Caco-2 (cell line): ENCODE results near the gene PIEZO1. TPM values are rescaled to one million over a fixed set of nuclear protein-coding genes. Genes with fewer than 3 reads are reported as not detected.

ENCODE experiments used
- BruUV-seq: library from RNA; stranded (reverse); fragments of 400-500 nt; replicated peaks from 2 replicates; lab custom pipeline; 2021; lab: Mats Ljungman, UMichigan
- CTCF ChIA-PET: fragments of 300-600 bp; sonication (Branson Sonifier 250); formaldehyde crosslinking; loops from one replicate; lab custom pipeline; 2022; ENCODE audit warnings: antibody characterized with exemption; lab: Charles Lee
- POLR2A ChIA-PET: fragments of 300-600 bp; sonication (Branson Sonifier 250); formaldehyde crosslinking; loops from one replicate; lab custom pipeline; 2022; ENCODE audit warnings: antibody characterized with exemption; lab: Charles Lee
- DNase-seq, 2 experiments: peaks; one replicate each; pipeline versions ENCODE4 v3.0.0 to v3.0.0-alpha.2; 2020 to 2022
- H3K27me3 ChIP-seq: replicated peaks from 2 replicates; pipeline ENCODE4 v1.6.0; 2011; ENCODE audit warnings: low read length; ENCODE audit not compliant: control insufficient read depth, insufficient read depth
- H3K36me3 ChIP-seq: 2 replicates; pipeline ENCODE4 v1.5.1; 2011; ENCODE audit warnings: low read length; ENCODE audit not compliant: control insufficient read depth, insufficient read depth
- H3K4me1 ChIP-seq: fragments of 250-450 bp; sonication (Bioruptor Pico); 2 replicates; pipeline ENCODE4 v1.5.1; 2020; ENCODE audit warnings: mild to moderate bottlenecking
- H3K4me3 ChIP-seq: 2 replicates; pipeline ENCODE4 v1.5.1; 2011; ENCODE audit warnings: low read depth, mild to moderate bottlenecking, control low read depth, low read length
- H3K9me3 ChIP-seq: fragments of 250-450 bp; sonication (Bioruptor Pico); 2 replicates; pipeline ENCODE4 v1.5.1; 2020; ENCODE audit warnings: mild to moderate bottlenecking, moderate library complexity
- H3K27ac Mint-ChIP-seq: one replicate; pipeline ENCODE4 v1.8.0; 2022; ENCODE audit warnings: mixed read lengths; ENCODE audit not compliant: unreplicated experiment
- H3K27me3 Mint-ChIP-seq: one replicate; pipeline ENCODE4 v1.8.0; 2022; ENCODE audit warnings: mixed read lengths; ENCODE audit not compliant: insufficient read depth, unreplicated experiment
- H3K36me3 Mint-ChIP-seq: one replicate; pipeline ENCODE4 v1.8.0; 2022; ENCODE audit warnings: mild to moderate bottlenecking, mixed read lengths; ENCODE audit not compliant: insufficient read depth, unreplicated experiment
- H3K4me1 Mint-ChIP-seq: one replicate; pipeline ENCODE4 v1.8.0; 2022; ENCODE audit warnings: low read depth, mixed read lengths; ENCODE audit not compliant: unreplicated experiment
- H3K4me3 Mint-ChIP-seq: one replicate; pipeline ENCODE4 v1.8.0; 2022; ENCODE audit warnings: mild to moderate bottlenecking, moderate library complexity, mixed read lengths; ENCODE audit not compliant: unreplicated experiment
- H3K9me3 Mint-ChIP-seq: one replicate; pipeline ENCODE4 v1.8.0; 2022; ENCODE audit warnings: mixed read lengths; ENCODE audit not compliant: unreplicated experiment
- CTCF ChIP-seq, 2 experiments: fragments of 200-600 bp in 1 of 2; IDR thresholded peaks; 1 replicate in 1 of 2; 2 replicates in 1 of 2; pipeline versions ENCODE4 v1.5.1 to v1.8.0; 2011 to 2022; ENCODE audit warnings: antibody characterized with exemption in 1 of 2, control low read depth in 1 of 2, inconsistent platforms in 1 of 2, low read depth in 1 of 2, low read length in 1 of 2, mild to moderate bottlenecking in 1 of 2, moderate library complexity in 1 of 2; ENCODE audit not compliant: insufficient read depth in 1 of 2, severe bottlenecking in 1 of 2, unreplicated experiment in 1 of 2
- intact Hi-C: fragments of 100-400 bp; cut with micrococcal nuclease; formaldehyde crosslinking; loops from one replicate; pipeline ENCODE4 v1.10.0; 2022; ENCODE audit not compliant: unreplicated experiment
- total RNA-seq: library from RNA; stranded (reverse); gene quantifications from 2 replicates; pipeline ENCODE4 v1.2.3, GENCODE V29; 2022

The PIEZO1 gene
- total RNA-seq, 1 experiment from 2014 or later, result 248 TPM

DNA sequence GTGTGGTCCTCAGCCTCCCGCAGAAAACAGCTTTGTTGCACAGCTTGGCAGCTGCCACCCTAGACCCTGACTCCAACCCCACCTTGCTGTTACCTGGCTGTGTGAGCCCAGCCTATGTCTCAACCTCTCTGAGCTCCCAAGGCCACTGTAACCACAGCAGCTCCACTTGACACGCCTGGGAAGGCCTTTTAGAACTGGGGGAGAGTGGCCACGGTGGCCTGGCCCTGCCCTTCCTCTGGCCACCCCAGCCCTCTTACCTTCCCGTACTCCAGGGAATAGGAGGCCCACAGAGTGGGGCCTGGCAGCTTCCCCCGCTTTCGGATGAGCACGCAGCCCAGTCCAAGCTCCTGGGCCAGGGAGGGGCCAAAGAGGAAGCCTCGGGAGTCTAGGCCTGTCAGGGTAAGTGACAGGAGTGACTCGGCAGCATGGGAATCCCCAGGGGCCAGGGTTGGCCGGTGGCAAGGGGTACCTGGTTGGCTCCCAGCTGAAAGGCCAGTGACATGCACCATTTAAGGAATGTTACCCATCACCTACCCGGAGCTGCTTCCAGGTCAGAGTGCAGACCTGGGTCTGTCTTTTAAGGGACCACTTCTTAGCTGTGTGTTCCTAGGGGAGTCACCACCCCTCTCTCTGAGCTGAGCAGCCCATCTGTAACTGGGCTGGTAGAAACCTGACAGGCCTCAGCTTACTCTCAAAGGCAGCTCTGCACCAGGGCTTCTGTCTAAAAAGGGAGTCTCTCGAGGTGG lies 25.3 kb upstream of the PIEZO1 start:
- BruUV-seq, result no TSS peak
- H3K4me3 ChIP-seq, result peak overlapping the region; percentile 96
- Mint-ChIP-seq H3K27ac (peak overlapping the region; percentile 98), H3K4me1 (no peaks in the 10 kb centered on the region), H3K27me3 (no peaks in the 10 kb centered on the region), H3K4me3 (peak overlapping the region; percentile 97), H3K9me3 (no peaks in the 10 kb centered on the region), H3K36me3 (peaks cover 86% of the 10 kb centered on the region)
- CTCF ChIA-PET, result interaction anchor here (1.2 to 3.1 kb wide), 2 partner anchors 47 to 73 kb away, joined by 4 to 29 read pairs; no protein-coding TSS in a partner anchor
- TF ChIP-seq CTCF (IDR thresholded peaks at IDR 0.05; ENCODE audit: insufficient read depth in 1 of 2, low read depth in 1 of 2, low read length in 1 of 2, severe bottlenecking in 1 of 2, unreplicated experiment in 1 of 2), result no peak
- no peaks in the 10 kb centered on the region for H3K27me3 ChIP-seq
- intact Hi-C loops, result no loop called here
- H3K9me3 ChIP-seq, result no peaks in the 10 kb centered on the region
- peak in 1 of 2 experiments; percentile 66 for DNase-seq
- POLR2A ChIA-PET, result interaction anchor here (1.2 to 2.5 kb wide), 2 partner anchors 47 to 406 kb away, joined by 3 to 13 read pairs; partner anchors contain the start of genes GALNS and TRAPPC2L
- peaks cover 22% of the 10 kb centered on the region for H3K36me3 ChIP-seq
- H3K4me1 ChIP-seq, result peaks cover 15% of the 10 kb centered on the region

- Mint-ChIP-seq H3K27me3 (no peaks in the 10 kb centered on the region), H3K36me3 (peaks cover 88% of the 10 kb centered on the region), H3K9me3 (no peaks in the 10 kb centered on the region), H3K4me3 (peak overlapping the region; percentile 97), H3K4me1 (no peaks in the 10 kb centered on the region), H3K27ac (peak overlapping the region; percentile 98)
- H3K36me3 ChIP-seq, result peaks cover 22% of the 10 kb centered on the region
- CTCF ChIA-PET, result interaction anchor here (0.6 to 3.1 kb wide), 3 partner anchors 30 to 73 kb away, joined by 4 to 29 read pairs (median 6); no protein-coding TSS in a partner anchor
- peak in 1 of 2 experiments; percentile 54 for DNase-seq
- POLR2A ChIA-PET, result interaction anchor here (1.1 kb wide), 1 partner anchor 46 kb away, joined by 3 read pairs; no protein-coding TSS in a partner anchor
- TSS peak; percentile 50 for BruUV-seq
- no peaks in the 10 kb centered on the region for H3K9me3 ChIP-seq
- H3K4me1 ChIP-seq, result peaks cover 15% of the 10 kb centered on the region
- H3K4me3 ChIP-seq, result peak overlapping the region; percentile 96; the same call in 1 of the 2 replicates
- intact Hi-C loops, result no loop called here
- H3K27me3 ChIP-seq, result no peaks in the 10 kb centered on the region
- TF ChIP-seq CTCF (IDR thresholded peaks at IDR 0.05; ENCODE audit: insufficient read depth in 1 of 2, low read depth in 1 of 2, low read length in 1 of 2, severe bottlenecking in 1 of 2, unreplicated experiment in 1 of 2), result no peak
Measured at GRCh38 chr16:88809676-88810165, 24.7 kb upstream of the PIEZO1 start.

- DNase-seq, result peak in 1 of 2 experiments; percentile 43
- CTCF ChIA-PET, result interaction anchor here (0.6 to 3.1 kb wide), 3 partner anchors 29 to 72 kb away, joined by 4 to 29 read pairs (median 6); no protein-coding TSS in a partner anchor
Measured at GRCh38 chr16:88809068-88809675, 24.2 kb upstream of the PIEZO1 start.

More at GRCh38 chr16:88809068-88809675, 24.2 kb upstream of the PIEZO1 start:
- no peaks in the 10 kb centered on the region for H3K27me3 Mint-ChIP-seq
- H3K27me3 ChIP-seq, result no peaks in the 10 kb centered on the region
- POLR2A ChIA-PET, result interaction anchor here (1.0 to 1.1 kb wide), 2 partner anchors 27 to 45 kb away, joined by 3 read pairs; no protein-coding TSS in a partner anchor
- H3K36me3 Mint-ChIP-seq, result peaks cover 93% of the 10 kb centered on the region
- no TSS peak for BruUV-seq
- no peaks in the 10 kb centered on the region for H3K4me1 Mint-ChIP-seq
- no peaks in the 10 kb centered on the region for H3K9me3 Mint-ChIP-seq
- TF ChIP-seq CTCF (IDR thresholded peaks at IDR 0.05; ENCODE audit: insufficient read depth in 1 of 2, low read depth in 1 of 2, low read length in 1 of 2, severe bottlenecking in 1 of 2, unreplicated experiment in 1 of 2), result no peak
- H3K4me3 Mint-ChIP-seq, result peak overlapping the region; percentile 97
- no peak overlapping the region for H3K4me3 ChIP-seq
- H3K27ac Mint-ChIP-seq, result peak overlapping the region; percentile 98
- H3K4me1 ChIP-seq, result peaks cover 15% of the 10 kb centered on the region
- H3K36me3 ChIP-seq, result peaks cover 24% of the 10 kb centered on the region
- intact Hi-C loops, result no loop called here
- H3K9me3 ChIP-seq, result no peaks in the 10 kb centered on the region
